GM19324 (cell line): Measurements from ENCODE around the gene GRIN2A.

ENCODE experiments used
- ATAC-seq: cut with Tn5 transposase; IDR thresholded peaks from one replicate; pipeline ENCODE4 v1.9.1; 2021; ENCODE audit warnings: mild to moderate bottlenecking, moderate library complexity; ENCODE audit not compliant: unreplicated experiment, low FRiP score

GRIN2A gene

GRCh38 chr16:10040136-10041080 lies 141.8 kb downstream of the GRIN2A start:
- ATAC-seq, result no peak

DNA sequence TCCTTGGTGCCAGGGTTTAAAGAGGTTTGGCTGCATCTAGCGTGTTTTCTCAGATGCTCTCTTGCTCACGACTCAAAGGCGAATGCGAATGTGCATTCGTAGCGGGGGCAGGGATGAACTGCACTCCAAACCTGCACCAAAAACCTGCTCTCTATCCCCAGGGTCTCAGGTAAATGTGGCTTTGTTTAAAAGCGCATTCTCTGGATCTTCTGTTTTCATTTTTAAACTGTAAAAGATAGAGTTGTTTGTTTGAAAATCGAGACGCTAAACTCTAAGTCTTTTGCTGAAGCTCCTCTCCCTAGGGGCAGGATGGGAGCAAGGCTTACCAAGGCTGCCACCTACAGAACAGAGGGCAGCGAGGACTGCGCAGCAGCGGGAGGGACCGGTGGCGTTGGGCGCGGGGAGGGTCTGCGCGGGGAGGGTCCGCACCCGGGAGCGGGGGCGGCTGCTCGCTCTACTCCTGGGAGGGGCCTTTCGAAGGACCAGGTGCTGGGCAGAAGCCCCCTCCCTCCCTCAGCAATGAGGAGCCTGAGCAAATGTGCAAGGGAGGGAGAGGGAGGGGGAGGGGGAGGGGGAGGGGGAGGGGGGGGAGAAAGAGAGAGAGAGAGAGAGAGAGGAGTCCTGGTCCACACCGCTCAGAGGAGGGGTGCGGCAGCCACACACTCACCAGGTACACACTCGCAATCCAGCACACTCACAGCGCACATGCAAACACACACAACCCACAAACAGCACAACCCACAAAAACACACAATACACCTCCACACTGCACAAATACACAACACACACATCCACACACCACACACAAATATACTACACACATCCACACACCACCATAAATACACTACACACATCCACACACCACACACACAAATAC lies 142.8 kb downstream of the GRIN2A start:
- ATAC-seq, result no peak

GRCh38 chr16:10037751-10038150 lies 144.5 kb downstream of the GRIN2A start:
- no peak for ATAC-seq

DNA sequence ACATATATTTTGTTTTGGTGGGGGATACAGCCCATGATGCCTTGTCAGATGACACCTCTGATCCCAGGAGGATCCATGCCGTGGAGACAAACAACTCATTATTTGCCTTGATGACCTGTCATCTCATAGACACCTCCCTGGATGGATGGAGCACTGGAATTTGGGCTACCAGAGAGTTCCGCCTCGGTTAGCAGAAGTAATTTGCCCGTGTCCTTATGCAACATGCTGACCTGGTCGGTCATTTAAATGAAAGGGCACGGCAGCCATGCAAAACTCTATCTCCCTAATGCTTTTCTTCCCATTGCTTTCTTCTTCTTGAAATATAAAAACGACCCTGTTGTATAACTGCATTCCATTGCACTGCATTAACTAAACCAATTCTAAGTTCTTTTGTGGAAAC lies 145.3 kb downstream of the GRIN2A start:
- ATAC-seq, result no peak

DNA sequence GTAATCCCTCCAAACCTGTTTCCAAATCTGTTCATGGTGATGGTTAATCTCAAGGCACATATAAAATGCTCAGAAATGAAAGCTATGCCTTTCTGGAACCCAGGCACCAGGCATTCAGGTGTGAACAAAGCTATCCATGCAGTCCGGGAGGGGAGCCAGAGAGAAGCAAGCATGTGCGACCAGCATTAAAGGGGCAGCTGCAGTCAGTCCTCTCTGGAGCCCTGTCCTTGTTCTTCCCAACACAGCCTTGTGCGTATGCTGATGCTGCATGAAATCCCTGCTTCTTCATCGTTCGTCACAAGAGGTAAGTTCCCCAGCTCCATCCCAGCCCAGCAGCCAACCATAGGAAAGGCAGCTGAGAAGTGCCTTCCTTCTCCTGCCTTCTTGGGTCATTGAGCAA lies 148.7 kb downstream of the GRIN2A start:
- ATAC-seq, result no peak

DNA sequence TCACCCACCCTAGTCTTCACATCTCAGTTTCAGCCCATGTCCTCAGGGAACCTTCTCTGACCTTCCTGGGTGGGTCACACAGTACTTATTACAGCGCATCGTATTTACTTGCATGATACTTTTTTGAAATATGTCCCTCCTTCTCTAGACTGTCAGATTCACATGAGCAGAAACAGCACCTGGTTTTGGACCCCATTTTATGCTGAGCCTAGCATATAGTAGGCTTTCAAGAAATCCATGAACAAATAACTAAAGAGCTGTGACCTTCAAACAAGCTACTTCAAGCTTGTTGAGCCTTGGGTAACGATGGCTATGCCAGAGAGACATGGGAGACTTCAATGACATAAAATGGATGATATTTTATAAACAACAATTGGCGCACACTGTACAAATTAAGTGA lies 150.3 kb downstream of the GRIN2A start:
- no peak for ATAC-seq

DNA sequence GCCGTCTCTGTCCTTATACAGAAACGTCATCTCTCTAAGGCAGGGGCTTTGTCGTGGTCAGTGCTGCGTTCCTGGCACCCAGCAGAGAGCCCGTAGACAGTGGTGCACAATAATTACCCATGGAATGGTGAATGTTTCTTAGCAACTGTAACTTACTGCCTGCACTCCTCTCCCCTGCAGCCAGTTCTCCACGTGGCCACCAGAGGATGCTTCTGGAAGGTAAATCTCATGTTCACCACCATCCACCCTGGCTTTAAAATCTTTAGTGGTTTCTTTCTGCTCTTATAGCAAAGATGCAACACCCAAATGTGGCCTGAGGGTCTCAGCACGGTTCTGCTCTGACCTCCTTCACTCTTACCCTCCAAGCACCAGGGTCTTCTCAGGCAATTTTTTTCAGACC lies 150.8 kb downstream of the GRIN2A start:
- ATAC-seq, result no peak

DNA sequence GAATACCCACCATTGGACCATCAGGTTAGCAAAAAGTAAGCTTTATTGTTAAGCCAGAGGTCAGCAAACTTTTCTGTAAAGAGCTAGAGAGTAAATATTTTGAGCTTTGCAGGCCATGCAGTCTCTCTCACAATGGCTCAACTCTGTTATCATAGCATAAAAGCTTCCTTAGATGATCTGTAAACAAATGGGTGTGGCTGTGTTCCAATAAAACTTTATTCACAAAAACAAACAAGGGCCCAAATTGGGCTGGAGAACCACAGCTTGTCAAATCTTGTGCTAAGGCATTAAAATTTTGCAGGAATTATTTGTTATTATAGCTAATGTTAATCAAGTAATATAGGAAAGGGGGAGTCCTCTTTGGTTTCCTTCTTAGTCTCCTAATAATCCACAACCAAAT lies 153.6 kb downstream of the GRIN2A start:
- ATAC-seq, result no peak

GRCh38 chr16:10027553-10027952 lies 154.7 kb downstream of the GRIN2A start:
- no peak for ATAC-seq

DNA sequence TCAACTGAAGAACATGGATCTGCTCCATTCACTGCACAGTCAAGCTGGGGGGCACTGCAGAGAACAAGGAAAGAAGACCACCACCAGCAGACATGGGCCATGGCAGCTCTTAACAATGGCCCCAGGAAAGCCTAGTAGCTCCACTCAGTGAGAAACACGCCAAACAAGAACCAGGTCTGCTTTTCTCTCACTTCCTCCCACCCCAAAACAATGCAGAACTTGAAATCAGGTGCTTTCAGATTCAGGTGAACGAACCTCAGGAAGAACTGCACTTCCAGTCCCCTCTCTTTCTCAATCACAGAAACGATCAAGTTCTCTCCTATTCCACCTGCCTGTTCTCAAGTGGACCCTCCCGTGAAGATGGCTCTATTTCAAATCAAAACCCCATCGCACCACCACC lies 155.6 kb downstream of the GRIN2A start:
- no peak for ATAC-seq

DNA sequence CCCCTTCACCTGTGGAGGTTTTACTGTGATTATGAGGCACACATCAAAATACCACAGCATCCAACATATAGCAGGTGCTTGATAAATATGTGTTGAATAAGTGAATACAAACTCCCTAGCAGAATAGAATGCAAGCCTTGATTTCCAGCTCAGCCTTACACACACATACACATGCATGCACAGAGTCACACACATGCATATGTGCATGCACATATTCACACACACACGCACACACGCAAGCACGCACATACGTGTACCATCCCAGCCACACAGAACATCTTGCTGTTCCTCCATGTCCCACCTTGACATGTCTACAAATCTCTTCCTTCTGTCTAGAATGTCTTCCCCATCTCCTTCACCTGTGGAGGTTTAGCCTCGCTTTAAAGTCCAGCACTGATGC lies 160.1 kb downstream of the GRIN2A start:
- ATAC-seq, result no peak

DNA sequence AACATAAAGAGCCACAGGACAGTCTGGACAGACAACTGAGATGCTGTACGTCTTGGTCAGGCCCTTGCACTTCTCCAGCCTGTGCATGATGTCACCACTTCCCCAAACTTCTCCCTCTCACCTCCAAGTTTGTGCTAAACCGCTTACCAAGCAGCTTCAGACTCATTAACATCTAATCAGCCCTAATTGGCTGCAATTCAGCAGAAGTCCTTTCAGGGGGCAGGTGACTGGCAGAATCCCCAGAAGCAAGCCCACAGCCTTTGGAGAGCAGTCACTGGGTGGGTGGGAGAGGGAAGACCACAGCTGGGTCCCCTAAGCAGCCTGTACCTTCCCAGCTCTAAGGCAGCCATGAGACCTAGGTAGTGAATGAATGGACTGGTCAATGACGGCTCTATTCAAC lies 161.4 kb downstream of the GRIN2A start:
- ATAC-seq, result no peak

DNA sequence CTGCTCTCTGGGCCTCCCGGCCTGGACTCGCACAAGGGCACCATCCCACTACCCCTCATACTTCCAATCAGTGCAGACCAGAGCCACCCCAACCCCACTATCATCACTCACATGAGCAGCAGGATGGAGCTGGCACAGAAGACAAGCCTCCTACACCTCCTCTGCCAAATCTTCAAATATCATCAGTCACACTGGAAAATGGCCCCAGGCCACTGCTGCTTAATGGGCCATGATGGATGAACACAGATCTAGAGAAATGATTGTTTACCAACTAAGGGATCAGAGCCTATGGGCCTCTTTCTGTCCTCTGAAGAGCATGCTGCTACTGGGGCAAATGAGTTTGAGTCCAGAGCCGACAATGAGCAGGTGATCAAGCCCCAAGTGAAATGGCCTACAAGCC lies 165.5 kb downstream of the GRIN2A start:
- no peak for ATAC-seq

GRCh38 chr16:10015397-10015796 lies 166.8 kb downstream of the GRIN2A start:
- ATAC-seq, result no peak

DNA sequence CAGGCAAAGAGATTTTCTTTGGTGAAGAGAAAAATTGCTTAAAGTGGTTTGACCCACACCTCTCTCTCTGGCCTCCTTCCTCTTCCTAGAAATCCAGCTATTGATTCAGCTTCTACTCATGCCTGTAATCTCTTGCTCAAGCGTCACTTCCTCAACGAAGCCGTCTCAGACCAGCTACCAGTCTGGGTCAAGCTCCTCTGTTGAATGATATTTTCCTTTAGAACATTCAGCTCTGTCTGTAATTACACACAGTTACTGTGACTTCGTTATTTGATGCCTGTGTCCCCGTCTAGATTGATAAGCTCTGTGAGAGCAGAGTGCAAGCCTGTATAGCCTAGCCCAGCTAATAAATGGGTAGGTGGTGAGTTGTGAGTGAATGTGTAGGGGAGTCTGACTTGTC lies 168.5 kb downstream of the GRIN2A start:
- ATAC-seq, result no peak

DNA sequence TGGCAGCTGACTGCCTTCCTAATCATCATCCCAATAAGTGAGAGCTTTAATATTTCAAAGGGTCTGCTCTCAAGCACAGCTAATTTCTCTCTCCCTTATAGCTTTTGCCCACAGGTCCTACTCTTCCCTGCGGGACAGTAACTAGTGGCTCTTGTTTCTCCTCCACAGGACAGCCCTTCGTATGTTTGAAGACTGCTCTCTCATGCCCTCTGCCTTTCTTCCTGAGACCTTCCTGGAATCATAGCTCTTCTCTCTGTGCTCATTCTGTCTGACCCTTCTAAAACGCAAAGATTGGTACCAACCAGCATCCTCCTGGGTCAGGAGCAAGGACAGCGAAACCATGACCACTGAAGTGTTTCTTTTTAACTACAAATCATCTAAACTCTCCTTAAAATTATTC lies 168.9 kb downstream of the GRIN2A start:
- ATAC-seq, result no peak

GRCh38 chr16:10009684-10010083 lies 172.5 kb downstream of the GRIN2A start:
- no peak for ATAC-seq

DNA sequence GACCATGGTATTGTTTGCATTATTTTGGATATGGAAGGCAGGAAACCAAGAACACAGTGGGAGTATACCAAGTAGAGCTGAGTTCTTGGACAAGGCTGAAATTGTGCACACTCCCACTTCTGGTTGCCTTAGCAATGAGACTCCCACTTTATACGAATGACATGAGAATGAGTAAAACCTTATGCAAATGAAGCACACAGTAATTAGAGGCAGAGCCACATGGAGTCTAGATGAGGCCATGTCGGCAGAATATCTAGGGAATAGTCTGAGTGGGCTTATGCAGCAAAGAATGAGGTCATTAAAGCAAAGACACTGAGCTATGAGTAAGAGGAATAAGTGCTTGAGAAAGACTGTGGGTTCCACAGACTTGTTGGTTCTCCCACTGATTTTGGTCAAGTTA lies 178.7 kb downstream of the GRIN2A start:
- ATAC-seq, result no peak

DNA sequence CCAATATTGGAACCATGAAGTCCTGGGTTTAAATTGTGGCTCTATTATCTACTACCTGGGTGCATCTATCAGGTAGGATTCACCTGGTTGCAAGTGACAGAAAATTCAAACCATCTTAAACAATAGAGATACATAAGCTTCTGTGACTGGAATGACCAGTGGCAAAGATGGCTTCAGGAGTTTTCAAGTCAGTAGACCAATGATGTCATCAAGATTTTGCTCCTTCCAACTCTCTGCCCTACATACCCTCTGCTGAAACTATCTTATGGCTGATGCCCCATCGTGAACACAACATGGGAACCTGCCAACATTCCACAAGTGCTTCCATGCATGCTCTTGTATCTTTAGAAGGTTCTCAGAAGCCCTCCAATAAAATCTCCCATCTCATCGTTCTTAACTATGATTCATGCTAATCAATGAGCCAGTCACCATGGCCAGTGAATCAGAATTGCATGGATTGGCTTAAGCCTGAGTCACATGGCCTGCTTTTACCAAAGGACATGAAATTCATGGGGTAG lies 180.9 kb downstream of the GRIN2A start:
- ATAC-seq, result no peak

GRCh38 chr16:9996221-9996620 lies 186.0 kb downstream of the GRIN2A start:
- no peak for ATAC-seq

GRCh38 chr16:9992441-9992840 lies 189.8 kb downstream of the GRIN2A start:
- ATAC-seq, result no peak
